Smooth muscle cell (in vitro differentiated cells): ENCODE results near the gene ATP2A2. TPM values are rescaled to one million over a fixed set of nuclear protein-coding genes. Genes with fewer than 3 reads are reported as not detected.

Experiments used
- DNase-seq: peaks from one replicate; lab custom pipeline; 2025; ENCODE audit not compliant: unreplicated experiment; lab: John Stamatoyannopoulos, UW
- H2AFZ ChIP-seq: fragments of 200-600 bp; sonication (generic); 2 replicates; pipeline ENCODE4 v1.6.0; 2016; ENCODE audit warnings: antibody characterized with exemption, low read depth, mild to moderate bottlenecking
- H3F3A ChIP-seq: fragments of 200-600 bp; sonication (generic); 2 replicates; pipeline ENCODE4 v1.6.0; 2017; ENCODE audit warnings: antibody characterized with exemption, low read depth
- H3K27ac ChIP-seq: fragments of 200-600 bp; sonication (generic); 2 replicates; pipeline ENCODE4 v1.5.1; 2016; ENCODE audit warnings: low read depth, mild to moderate bottlenecking
- H3K27me3 ChIP-seq: fragments of 200-600 bp; sonication (generic); 2 replicates; pipeline ENCODE4 v1.6.1; 2016; ENCODE audit warnings: low read depth, mild to moderate bottlenecking
- H3K36me3 ChIP-seq: fragments of 200-600 bp; sonication (generic); 2 replicates; pipeline ENCODE4 v1.5.1; 2016; ENCODE audit warnings: low read depth
- H3K4me1 ChIP-seq: fragments of 200-600 bp; sonication (generic); 2 replicates; pipeline ENCODE4 v1.5.1; 2016; ENCODE audit warnings: low read depth
- H3K4me2 ChIP-seq: fragments of 200-600 bp; sonication (generic); 2 replicates; pipeline ENCODE4 v1.6.0; 2016; ENCODE audit warnings: mild to moderate bottlenecking
- H3K4me3 ChIP-seq: fragments of 200-600 bp; sonication (generic); 2 replicates; pipeline ENCODE4 v1.5.1; 2016; ENCODE audit warnings: mild to moderate bottlenecking
- H3K79me2 ChIP-seq: fragments of 200-600 bp; sonication (generic); 2 replicates; pipeline ENCODE4 v1.6.0; 2016; ENCODE audit warnings: low read depth, mild to moderate bottlenecking
- H3K9ac ChIP-seq: fragments of 200-600 bp; sonication (generic); 2 replicates; pipeline ENCODE4 v1.6.0; 2016; ENCODE audit warnings: low read depth
- H3K9me3 ChIP-seq: fragments of 200-600 bp; sonication (generic); replicated peaks from 2 replicates; pipeline ENCODE4 v1.5.1; 2016; ENCODE audit warnings: low read depth
- H4K20me1 ChIP-seq: fragments of 200-600 bp; sonication (generic); 2 replicates; pipeline ENCODE4 v1.6.0; 2016; ENCODE audit warnings: low read depth
- CTCF ChIP-seq: fragments of 200-600 bp; sonication (generic); IDR thresholded peaks from 2 replicates; pipeline ENCODE4 v1.5.1; 2017; ENCODE audit warnings: borderline replicate concordance, mild to moderate bottlenecking, antibody characterized with exemption; ENCODE audit not compliant: insufficient read depth, poor library complexity, severe bottlenecking
- WGBS: methylation state at CpG from one replicate; pipeline ENCODE4 v1.1.7; 2016; ENCODE audit warnings: low lambda C conversion rate; 5-methylcytosine and 5-hydroxymethylcytosine counted together
- polyA plus RNA-seq: library from polyadenylated mRNA; unstranded; fragments of >200 nt; fragmentation: Nextera tagmentation; extraction: Ambion mirVana; gene quantifications from 2 replicates; pipeline ENCODE4 v1.2.1, GENCODE V29; 2016
- total RNA-seq: library from RNA; depleted of rRNA; stranded (reverse); fragments of >200 nt; gene quantifications from 2 replicates; pipeline ENCODE4 v1.2.3, GENCODE V29; 2014

The ATP2A2 gene
- total and polyA plus RNA-seq, 2 experiments from 2014 or later: 47.6 to 104 TPM

GRCh38 chr12:110244829-110245228 lies 36.2 kb upstream of the ATP2A2 start:
- H3K9ac ChIP-seq: no peak overlapping the region
- DNase-seq: no peak
- no peak for TF ChIP-seq CTCF
- H3K27ac ChIP-seq: no peak overlapping the region
- no peak overlapping the region for H3K4me3 ChIP-seq
- no peaks in the 10 kb centered on the region for H3K36me3 ChIP-seq
- H3K79me2 ChIP-seq: no peaks in the 10 kb centered on the region
- no peaks in the 10 kb centered on the region for H3F3A ChIP-seq
- no peaks in the 10 kb centered on the region for H4K20me1 ChIP-seq
- no peaks in the 10 kb centered on the region for H3K27me3 ChIP-seq
- no peak overlapping the region for H2AFZ ChIP-seq
- no peaks in the 10 kb centered on the region for H3K9me3 ChIP-seq
- H3K4me1 ChIP-seq: peaks cover 22% of the 10 kb centered on the region
- H3K4me2 ChIP-seq: no peak overlapping the region
- WGBS: 24% methylated on average over 8 of the region's 8 CpGs

- H4K20me1 ChIP-seq: no peaks in the 10 kb centered on the region
- H3K4me3 ChIP-seq: no peak overlapping the region
- H3K27ac ChIP-seq: peak overlapping the region; percentile 24
- no peak overlapping the region for H3K9ac ChIP-seq
- TF ChIP-seq CTCF: no peak
- no peaks in the 10 kb centered on the region for H3K36me3 ChIP-seq
- no peak overlapping the region for H2AFZ ChIP-seq
- no peak overlapping the region for H3K4me2 ChIP-seq
- no peaks in the 10 kb centered on the region for H3K9me3 ChIP-seq
- no peaks in the 10 kb centered on the region for H3F3A ChIP-seq
- WGBS: 63% methylated on average over 3 of the region's 3 CpGs
- no peaks in the 10 kb centered on the region for H3K79me2 ChIP-seq
- peaks cover 22% of the 10 kb centered on the region for H3K4me1 ChIP-seq
- H3K27me3 ChIP-seq: no peaks in the 10 kb centered on the region
- no peak for DNase-seq
These were observed 35.7 kb upstream of the ATP2A2 start for GRCh38 chr12:110245369-110245772.

GRCh38 chr12:110246636-110247339 lies 34.3 kb upstream of the ATP2A2 start:
- no peak for TF ChIP-seq CTCF
- Histone ChIP-seq H3K4me1 (peaks cover 22% of the 10 kb centered on the region), H3F3A (no peaks in the 10 kb centered on the region), H4K20me1 (no peaks in the 10 kb centered on the region), H3K9me3 (no peaks in the 10 kb centered on the region), H3K4me2 (peak overlapping the region; percentile 1), H3K27me3 (no peaks in the 10 kb centered on the region), H3K27ac (peak overlapping the region; percentile 98), H2AFZ (no peak overlapping the region), H3K9ac (peak overlapping the region; percentile 87), H3K4me3 (no peak overlapping the region), H3K79me2 (no peaks in the 10 kb centered on the region), H3K36me3 (no peaks in the 10 kb centered on the region)
- whole genome bisulfite sequencing: 74% methylated on average over 4 of the region's 4 CpGs
- no peak for DNase-seq
